Measurements from ENCODE around the gene ATP8A2. TPM values are rescaled to one million over a fixed set of nuclear protein-coding genes. Genes with fewer than 3 reads are reported as not detected.

Gene ATP8A2
- total and polyA plus RNA-seq, 4 donors, result 0.13 to 0.29 (median 0.24) TPM; not detected in 1

DNA sequence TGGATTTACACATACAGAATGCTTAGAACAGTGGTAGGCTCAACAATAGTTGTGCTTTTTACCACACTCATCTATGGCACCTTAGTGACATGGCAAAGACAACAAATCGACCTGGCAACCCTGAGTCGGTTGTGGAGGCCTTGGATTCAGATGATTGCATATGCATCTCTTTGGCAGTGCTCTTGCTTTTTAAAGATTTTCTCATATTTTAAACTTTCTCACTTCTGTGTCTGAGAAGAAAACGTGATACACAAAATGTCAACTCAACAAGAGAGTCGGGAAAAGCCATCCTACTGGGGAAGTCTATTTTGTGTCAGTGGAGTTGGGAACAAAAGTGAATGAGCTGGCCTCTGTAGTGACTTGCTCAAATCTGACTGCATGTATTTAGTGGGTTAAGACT, 85.8 kb downstream of the ATP8A2 start:
- Histone ChIP-seq H3K27ac (ENCODE audit: low read depth in 1 of 2, low read length in 2 of 2) (no peak overlapping the region), H3K9me3 (ENCODE audit: control insufficient read depth, low read length) (peaks cover 1% of the 10 kb centered on the region), H3K4me1 (ENCODE audit: control insufficient read depth in 1 of 2, insufficient read depth in 2 of 2, low read length in 2 of 2) (no peaks in the 10 kb centered on the region), H3K27me3 (ENCODE audit: control insufficient read depth in 1 of 2, insufficient read depth in 2 of 2, low read length in 1 of 2) (no peaks in the 10 kb centered on the region), H3K36me3 (ENCODE audit: control insufficient read depth in 1 of 2, insufficient read depth in 2 of 2, low read length in 1 of 2) (no peaks in the 10 kb centered on the region), H3K4me3 (ENCODE audit: low read length in 2 of 2) (no peak overlapping the region)
- intact Hi-C loops (cut with DNase I), result no loop called here
- no peak for DNase-seq
- 62 to 93% methylated on average over 4 of the region's 4 CpGs for WGBS, 2 donors
- no peak for ATAC-seq (ENCODE audit: low FRiP score)

- ATAC-seq (ENCODE audit: low FRiP score) (no peak), DNase-seq (no peak)
- H3K4me3 ChIP-seq (ENCODE audit: low read length in 2 of 2), result no peak overlapping the region
- 91 to 92% methylated on average over 9 of the region's 9 CpGs for WGBS, 2 donors
- no peaks in the 10 kb centered on the region for H3K4me1 ChIP-seq (ENCODE audit: control insufficient read depth in 1 of 2, insufficient read depth in 2 of 2, low read length in 2 of 2)
- H3K36me3 ChIP-seq (ENCODE audit: control insufficient read depth in 1 of 2, insufficient read depth in 2 of 2, low read length in 1 of 2), result no peaks in the 10 kb centered on the region
- intact Hi-C loops (cut with DNase I), result no loop called here
- H3K27me3 ChIP-seq (ENCODE audit: control insufficient read depth in 1 of 2, insufficient read depth in 2 of 2, low read length in 1 of 2), result no peaks in the 10 kb centered on the region
- no peak overlapping the region for H3K27ac ChIP-seq (ENCODE audit: low read depth in 1 of 2, low read length in 2 of 2)
- no peaks in the 10 kb centered on the region for H3K9me3 ChIP-seq (ENCODE audit: control insufficient read depth, low read length)
Measured at GRCh38 chr13:25462301-25463125, 90.7 kb downstream of the ATP8A2 start.

DNA sequence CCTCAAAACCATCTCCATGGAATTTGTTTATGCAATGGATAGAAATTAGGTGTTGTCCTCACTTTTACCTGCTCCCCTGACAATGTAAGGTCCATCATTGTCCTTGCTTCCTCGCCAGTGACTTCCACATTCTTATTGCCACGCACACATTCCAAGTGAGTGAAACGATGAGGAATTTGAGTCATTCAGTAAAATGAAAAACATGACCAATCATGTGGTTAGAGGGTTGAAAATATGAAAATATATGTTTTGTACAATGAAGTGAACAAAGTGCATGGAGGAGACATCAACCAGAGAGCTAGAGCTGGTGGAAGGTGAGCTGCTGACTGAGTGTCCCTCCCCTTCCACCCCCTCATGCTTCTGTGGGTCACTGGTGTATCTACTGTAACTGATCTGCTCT, 91.7 kb downstream of the ATP8A2 start:
- 53 to 60% methylated on average over 3 of the region's 3 CpGs for WGBS, 2 donors
- Histone ChIP-seq H3K4me1 (ENCODE audit: control insufficient read depth in 1 of 2, insufficient read depth in 2 of 2, low read length in 2 of 2) (no peaks in the 10 kb centered on the region), H3K27me3 (ENCODE audit: control insufficient read depth in 1 of 2, insufficient read depth in 2 of 2, low read length in 1 of 2) (no peaks in the 10 kb centered on the region), H3K36me3 (ENCODE audit: control insufficient read depth in 1 of 2, insufficient read depth in 2 of 2, low read length in 1 of 2) (no peaks in the 10 kb centered on the region), H3K9me3 (ENCODE audit: control insufficient read depth, low read length) (no peaks in the 10 kb centered on the region), H3K27ac (ENCODE audit: low read depth in 1 of 2, low read length in 2 of 2) (no peak overlapping the region), H3K4me3 (ENCODE audit: low read length in 2 of 2) (no peak overlapping the region)
- intact Hi-C loops (cut with DNase I), result no loop called here
- no peak for ATAC-seq (ENCODE audit: low FRiP score)
- DNase-seq, result no peak

DNA sequence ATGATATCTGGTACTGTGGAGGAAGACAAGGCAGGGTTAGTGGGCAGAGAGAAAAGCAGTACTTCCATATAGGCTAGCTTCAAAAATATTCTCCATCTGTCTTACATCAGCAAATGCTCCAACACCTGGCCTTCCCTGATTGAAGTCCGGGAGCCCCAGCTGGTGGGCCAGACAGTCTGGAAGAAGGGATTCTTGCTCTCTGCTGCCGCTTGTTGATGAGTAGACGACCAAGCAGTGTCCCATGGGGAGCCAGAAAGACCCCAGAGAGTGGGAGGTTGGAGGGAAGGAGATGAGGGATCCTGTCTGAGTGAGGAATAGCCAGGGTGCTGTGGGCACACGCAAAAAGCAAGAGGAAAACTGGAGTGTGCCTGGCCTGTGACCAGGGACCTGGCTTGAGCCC, 95.1 kb downstream of the ATP8A2 start:
- intact Hi-C loops (cut with DNase I), result no loop called here
- H3K4me3 ChIP-seq (ENCODE audit: low read length in 2 of 2), result no peak overlapping the region
- no peaks in the 10 kb centered on the region for H3K36me3 ChIP-seq (ENCODE audit: control insufficient read depth in 1 of 2, insufficient read depth in 2 of 2, low read length in 1 of 2)
- no peaks in the 10 kb centered on the region for H3K4me1 ChIP-seq (ENCODE audit: control insufficient read depth in 1 of 2, insufficient read depth in 2 of 2, low read length in 2 of 2)
- DNase-seq, result no peak
- H3K27ac ChIP-seq (ENCODE audit: low read depth in 1 of 2, low read length in 2 of 2), result no peak overlapping the region
- no peaks in the 10 kb centered on the region for H3K9me3 ChIP-seq (ENCODE audit: control insufficient read depth, low read length)
- H3K27me3 ChIP-seq (ENCODE audit: control insufficient read depth in 1 of 2, insufficient read depth in 2 of 2, low read length in 1 of 2), result no peaks in the 10 kb centered on the region
- 79 to 83% methylated on average over 4 of the region's 4 CpGs for WGBS, 2 donors
- ATAC-seq (ENCODE audit: low FRiP score), result no peak

DNA sequence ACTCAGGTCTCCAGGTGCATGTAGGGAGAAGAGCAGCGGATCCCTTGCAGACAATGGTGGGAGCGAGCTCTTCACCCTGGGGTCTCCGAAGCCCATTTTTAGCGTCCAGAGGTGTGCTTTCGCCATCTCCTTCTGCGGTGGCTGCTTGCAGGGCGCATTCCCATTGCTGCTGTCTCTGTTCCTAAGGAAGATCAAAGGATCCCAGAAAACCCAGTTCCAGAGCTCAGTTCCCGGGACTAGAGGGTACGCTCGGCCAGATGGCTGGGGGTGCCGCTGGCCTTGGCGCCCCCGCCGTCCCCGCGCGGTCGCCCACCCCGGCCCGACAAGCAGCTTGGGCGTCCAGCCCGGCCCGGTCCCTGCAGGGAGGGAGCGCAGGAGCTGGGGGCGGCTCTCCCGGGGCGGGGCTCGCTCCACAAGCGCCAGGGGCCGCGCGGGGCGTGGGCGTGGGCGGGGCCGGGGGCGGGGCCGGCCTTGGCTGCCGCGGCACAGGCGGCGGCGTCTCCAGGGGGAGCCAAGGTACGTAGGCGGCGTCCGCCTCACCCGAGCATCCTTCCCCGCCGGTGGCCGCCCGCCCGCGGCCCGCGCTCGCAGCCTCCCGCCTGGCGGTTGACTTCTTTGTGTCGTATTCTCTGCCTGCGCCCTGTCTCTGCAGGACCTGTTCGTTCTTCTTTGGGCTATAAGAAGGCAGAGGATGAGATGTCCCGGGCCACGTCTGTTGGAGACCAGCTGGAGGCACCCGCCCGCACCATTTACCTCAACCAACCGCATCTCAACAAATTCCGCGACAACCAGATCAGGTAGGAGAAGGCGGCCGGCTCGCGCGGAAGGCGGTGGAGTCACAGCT, 96.8 kb downstream of the ATP8A2 start:
- intact Hi-C loops (cut with DNase I), result no loop called here
- Histone ChIP-seq H3K36me3 (ENCODE audit: control insufficient read depth in 1 of 2, insufficient read depth in 2 of 2, low read length in 1 of 2) (no peaks in the 10 kb centered on the region), H3K4me1 (ENCODE audit: control insufficient read depth in 1 of 2, insufficient read depth in 2 of 2, low read length in 2 of 2) (no peaks in the 10 kb centered on the region), H3K4me3 (ENCODE audit: low read length in 2 of 2) (no peak overlapping the region), H3K27ac (ENCODE audit: low read depth in 1 of 2, low read length in 2 of 2) (no peak overlapping the region), H3K9me3 (ENCODE audit: control insufficient read depth, low read length) (no peaks in the 10 kb centered on the region), H3K27me3 (ENCODE audit: control insufficient read depth in 1 of 2, insufficient read depth in 2 of 2, low read length in 1 of 2) (no peaks in the 10 kb centered on the region)
- no peak for DNase-seq
- no peak for ATAC-seq (ENCODE audit: low FRiP score)
- WGBS, 2 donors, result 5% methylated on average over 44 to 75 of the region's 75 CpGs

DNA sequence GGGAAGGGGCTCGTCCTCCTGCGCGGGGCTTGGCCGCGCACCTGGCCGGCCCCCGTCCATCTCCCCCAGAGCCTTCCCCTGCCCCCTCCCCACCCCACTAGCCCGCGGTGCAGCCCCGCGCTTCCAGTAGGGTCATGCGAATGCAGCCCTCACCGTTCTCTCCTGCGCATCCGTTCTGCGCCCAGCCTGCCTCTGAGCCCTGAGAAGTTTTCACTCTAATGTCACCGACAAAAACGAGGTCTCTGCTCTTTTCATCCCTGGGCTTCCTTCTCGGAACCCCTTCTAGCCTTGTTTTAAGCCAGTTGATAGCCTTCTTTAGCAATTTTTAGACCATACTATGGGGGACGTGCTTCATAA, 97.4 kb downstream of the ATP8A2 start:
- no peaks in the 10 kb centered on the region for H3K9me3 ChIP-seq (ENCODE audit: control insufficient read depth, low read length)
- no peaks in the 10 kb centered on the region for H3K27me3 ChIP-seq (ENCODE audit: control insufficient read depth in 1 of 2, insufficient read depth in 2 of 2, low read length in 1 of 2)
- no peak overlapping the region for H3K27ac ChIP-seq (ENCODE audit: low read depth in 1 of 2, low read length in 2 of 2)
- H3K4me3 ChIP-seq (ENCODE audit: low read length in 2 of 2), result no peak overlapping the region
- no peak for ATAC-seq (ENCODE audit: low FRiP score)
- intact Hi-C loops (cut with DNase I), result no loop called here
- no peak for DNase-seq
- no peaks in the 10 kb centered on the region for H3K4me1 ChIP-seq (ENCODE audit: control insufficient read depth in 1 of 2, insufficient read depth in 2 of 2, low read length in 2 of 2)
- WGBS, 2 donors, result 19 to 21% methylated on average over 20 of the region's 20 CpGs
- no peaks in the 10 kb centered on the region for H3K36me3 ChIP-seq (ENCODE audit: control insufficient read depth in 1 of 2, insufficient read depth in 2 of 2, low read length in 1 of 2)

- Histone ChIP-seq H3K4me3 (ENCODE audit: low read length in 2 of 2) (no peak overlapping the region), H3K36me3 (ENCODE audit: control insufficient read depth in 1 of 2, insufficient read depth in 2 of 2, low read length in 1 of 2) (no peaks in the 10 kb centered on the region), H3K27me3 (ENCODE audit: control insufficient read depth in 1 of 2, insufficient read depth in 2 of 2, low read length in 1 of 2) (no peaks in the 10 kb centered on the region), H3K27ac (ENCODE audit: low read depth in 1 of 2, low read length in 2 of 2) (no peak overlapping the region), H3K9me3 (ENCODE audit: control insufficient read depth, low read length) (no peaks in the 10 kb centered on the region), H3K4me1 (ENCODE audit: control insufficient read depth in 1 of 2, insufficient read depth in 2 of 2, low read length in 2 of 2) (no peaks in the 10 kb centered on the region)
- intact Hi-C loops (cut with DNase I), result no loop called here
- no peak for ATAC-seq (ENCODE audit: low FRiP score)
- DNase-seq, result no peak
- whole genome bisulfite sequencing, 2 donors, result 57 to 62% methylated on average over 2 of the region's 2 CpGs
Measured at GRCh38 chr13:25473864-25474263, 102.1 kb downstream of the ATP8A2 start.

GRCh38 chr13:25478186-25478585, 106.4 kb downstream of the ATP8A2 start:
- DNase-seq, result no peak

GRCh38 chr13:25489238-25489637, 117.5 kb downstream of the ATP8A2 start:
- H3K27me3 ChIP-seq (ENCODE audit: control insufficient read depth in 1 of 2, insufficient read depth in 2 of 2, low read length in 1 of 2), result no peaks in the 10 kb centered on the region
- no peaks in the 10 kb centered on the region for H3K4me1 ChIP-seq (ENCODE audit: control insufficient read depth in 1 of 2, insufficient read depth in 2 of 2, low read length in 2 of 2)
- H3K36me3 ChIP-seq (ENCODE audit: control insufficient read depth in 1 of 2, insufficient read depth in 2 of 2, low read length in 1 of 2), result no peaks in the 10 kb centered on the region
- ATAC-seq (ENCODE audit: low FRiP score) (no peak), DNase-seq (no peak)
- intact Hi-C loops (cut with DNase I), result no loop called here
- WGBS, 2 donors, result 42 to 48% methylated on average over 12 of the region's 12 CpGs
- H3K4me3 ChIP-seq (ENCODE audit: low read length in 2 of 2), result no peak overlapping the region
- no peak overlapping the region for H3K27ac ChIP-seq (ENCODE audit: low read depth in 1 of 2, low read length in 2 of 2)
- H3K9me3 ChIP-seq (ENCODE audit: control insufficient read depth, low read length), result no peaks in the 10 kb centered on the region

More at GRCh38 chr13:25478186-25478585, 106.4 kb downstream of the ATP8A2 start:
- ATAC-seq (ENCODE audit: low FRiP score), result no peak
- no peak overlapping the region for H3K27ac ChIP-seq (ENCODE audit: low read depth in 1 of 2, low read length in 2 of 2)
- H3K9me3 ChIP-seq (ENCODE audit: control insufficient read depth, low read length), result peaks cover 2% of the 10 kb centered on the region
- H3K27me3 ChIP-seq (ENCODE audit: control insufficient read depth in 1 of 2, insufficient read depth in 2 of 2, low read length in 1 of 2), result no peaks in the 10 kb centered on the region
- WGBS, 2 donors, result 67 to 76% methylated on average over 1 of the region's 1 CpG
- H3K36me3 ChIP-seq (ENCODE audit: control insufficient read depth in 1 of 2, insufficient read depth in 2 of 2, low read length in 1 of 2), result no peaks in the 10 kb centered on the region
- H3K4me1 ChIP-seq (ENCODE audit: control insufficient read depth in 1 of 2, insufficient read depth in 2 of 2, low read length in 2 of 2), result no peaks in the 10 kb centered on the region
- H3K4me3 ChIP-seq (ENCODE audit: low read length in 2 of 2), result no peak overlapping the region
- intact Hi-C loops (cut with DNase I), result no loop called here
